Astrocyte (in vitro differentiated cells and primary cell): Measurements from ENCODE around the gene MPND.
A peak's percentile ranks its signal among the peaks of the same experiment; 100 is the strongest.

Experiments used
- EZH2 ChIP-seq: IDR thresholded peaks from 2 replicates; pipeline ENCODE4 v1.6.1; 2012; ENCODE audit warnings: mild to moderate bottlenecking, low read length, inconsistent platforms; ENCODE audit not compliant: insufficient read depth
- TF ChIP-seq, protein P1 (sequence below): IDR thresholded peaks from 2 replicates; pipeline ENCODE4 v1.5.1; 2011; ENCODE audit warnings: low read depth, mild to moderate bottlenecking, inconsistent platforms, low read length, moderate library complexity; ENCODE audit not compliant: insufficient read depth

DNA sequence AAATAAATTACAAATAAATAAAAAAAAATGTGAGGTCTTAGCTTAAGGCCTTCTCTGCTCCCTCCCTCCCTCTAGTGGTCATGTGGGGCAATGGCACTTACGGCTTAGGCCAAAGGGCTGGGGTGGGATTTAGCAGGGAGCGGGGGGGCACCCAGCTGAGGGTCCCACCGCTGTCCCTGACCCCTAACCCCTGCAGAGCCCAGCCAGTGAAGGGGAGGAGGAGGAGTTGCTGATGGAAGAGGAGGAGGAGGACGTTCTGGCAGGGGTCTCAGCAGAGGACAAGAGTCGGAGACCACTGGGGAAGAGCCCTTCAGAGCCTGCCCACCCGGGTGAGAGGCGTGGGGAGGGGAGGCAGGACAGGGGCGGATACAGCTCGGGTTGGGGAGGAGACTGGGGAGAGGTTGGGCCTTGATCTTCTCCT lies 9.3 kb downstream of the MPND start:
- TF ChIP-seq, protein P1, sequence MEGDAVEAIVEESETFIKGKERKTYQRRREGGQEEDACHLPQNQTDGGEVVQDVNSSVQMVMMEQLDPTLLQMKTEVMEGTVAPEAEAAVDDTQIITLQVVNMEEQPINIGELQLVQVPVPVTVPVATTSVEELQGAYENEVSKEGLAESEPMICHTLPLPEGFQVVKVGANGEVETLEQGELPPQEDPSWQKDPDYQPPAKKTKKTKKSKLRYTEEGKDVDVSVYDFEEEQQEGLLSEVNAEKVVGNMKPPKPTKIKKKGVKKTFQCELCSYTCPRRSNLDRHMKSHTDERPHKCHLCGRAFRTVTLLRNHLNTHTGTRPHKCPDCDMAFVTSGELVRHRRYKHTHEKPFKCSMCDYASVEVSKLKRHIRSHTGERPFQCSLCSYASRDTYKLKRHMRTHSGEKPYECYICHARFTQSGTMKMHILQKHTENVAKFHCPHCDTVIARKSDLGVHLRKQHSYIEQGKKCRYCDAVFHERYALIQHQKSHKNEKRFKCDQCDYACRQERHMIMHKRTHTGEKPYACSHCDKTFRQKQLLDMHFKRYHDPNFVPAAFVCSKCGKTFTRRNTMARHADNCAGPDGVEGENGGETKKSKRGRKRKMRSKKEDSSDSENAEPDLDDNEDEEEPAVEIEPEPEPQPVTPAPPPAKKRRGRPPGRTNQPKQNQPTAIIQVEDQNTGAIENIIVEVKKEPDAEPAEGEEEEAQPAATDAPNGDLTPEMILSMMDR: peak; percentile 50
- TF ChIP-seq EZH2: no peak
